ENCODE measurements around the gene WBP1.
A peak's percentile ranks its signal among the peaks of the same experiment; 100 is the strongest.
"Not testable (repeated sequence)": the region's sequence is repeated elsewhere in the genome, so short reads cannot be mapped to it uniquely, and the experiment has no call there.

Gene WBP1

GRCh38 chr2:74419345-74419744 is 38.9 kb upstream of the WBP1 start:
- Histone ChIP-seq H3K36me3 (ENCODE audit: low read depth) (peaks cover 10% of the 10 kb centered on the region), H3K4me3 (ENCODE audit: severe bottlenecking) (no peak overlapping the region), H3K27ac (ENCODE audit: poor library complexity, severe bottlenecking) (no peak overlapping the region), H3K27me3 (ENCODE audit: insufficient read depth, poor library complexity, severe bottlenecking) (no peaks in the 10 kb centered on the region), H3K9me3 (ENCODE audit: severe bottlenecking) (no peaks in the 10 kb centered on the region), H3K4me1 (ENCODE audit: insufficient read depth, poor library complexity, severe bottlenecking) (peaks cover 9% of the 10 kb centered on the region)
- no peak for TF ChIP-seq CTCF (IDR thresholded peaks at IDR 0.05; ENCODE audit: poor library complexity, severe bottlenecking)
- no peak for DNase-seq (ENCODE audit: low spot score)
- ATAC-seq (ENCODE audit: low read depth), result no peak

GRCh38 chr2:74420006-74420405 is 38.2 kb upstream of the WBP1 start:
- Histone ChIP-seq H3K4me3 (ENCODE audit: severe bottlenecking) (no peak overlapping the region), H3K36me3 (ENCODE audit: low read depth) (peaks cover 17% of the 10 kb centered on the region), H3K4me1 (ENCODE audit: insufficient read depth, poor library complexity, severe bottlenecking) (peaks cover 15% of the 10 kb centered on the region), H3K27me3 (ENCODE audit: insufficient read depth, poor library complexity, severe bottlenecking) (no peaks in the 10 kb centered on the region), H3K9me3 (ENCODE audit: severe bottlenecking) (no peaks in the 10 kb centered on the region), H3K27ac (ENCODE audit: poor library complexity, severe bottlenecking) (no peak overlapping the region)
- no peak for TF ChIP-seq CTCF (IDR thresholded peaks at IDR 0.05; ENCODE audit: poor library complexity, severe bottlenecking)
- no peak for ATAC-seq (ENCODE audit: low read depth)
- no peak for DNase-seq (ENCODE audit: low spot score)

GRCh38 chr2:74420443-74421103 is 37.7 kb upstream of the WBP1 start:
- peak overlapping the region; percentile 92 for H3K27ac ChIP-seq (ENCODE audit: poor library complexity, severe bottlenecking)
- not testable (repeated sequence) for DNase-seq (ENCODE audit: low spot score); H3K27me3 ChIP-seq (ENCODE audit: insufficient read depth, poor library complexity, severe bottlenecking); ATAC-seq (ENCODE audit: low read depth); H3K9me3 ChIP-seq (ENCODE audit: severe bottlenecking)
- peak overlapping the region; percentile 57 for H3K4me3 ChIP-seq (ENCODE audit: severe bottlenecking)
- peaks cover 21% of the 10 kb centered on the region for H3K4me1 ChIP-seq (ENCODE audit: insufficient read depth, poor library complexity, severe bottlenecking)
- H3K36me3 ChIP-seq (ENCODE audit: low read depth), result peaks cover 20% of the 10 kb centered on the region

- peaks cover 27% of the 10 kb centered on the region for H3K4me1 ChIP-seq (ENCODE audit: insufficient read depth, poor library complexity, severe bottlenecking)
- ATAC-seq (ENCODE audit: low read depth) (peak; percentile 60), DNase-seq (ENCODE audit: low spot score) (peak; percentile 88)
- no peaks in the 10 kb centered on the region for H3K27me3 ChIP-seq (ENCODE audit: insufficient read depth, poor library complexity, severe bottlenecking)
- peak within 1 kb of the TSS; percentile 57 for H3K4me3 ChIP-seq (ENCODE audit: severe bottlenecking)
- peaks cover 27% of the 10 kb centered on the region for H3K36me3 ChIP-seq (ENCODE audit: low read depth)
- H3K27ac ChIP-seq (ENCODE audit: poor library complexity, severe bottlenecking), result peak within 1 kb of the TSS; percentile 92
- H3K9me3 ChIP-seq (ENCODE audit: severe bottlenecking), result no peaks in the 10 kb centered on the region
- TF ChIP-seq CTCF (IDR thresholded peaks at IDR 0.05; ENCODE audit: poor library complexity, severe bottlenecking), result no peak
These were observed 36.9 kb upstream of the WBP1 start, which contains the start of the genes C2orf81 and WDR54 for GRCh38 chr2:74421221-74421870. Gene C2orf81 (minus strand): TSS chr2:74421619. CDS start chr2:74421560, 59 bp downstream. Gene WDR54 (plus strand): TSS chr2:74421730. CDS start chr2:74422154, 424 bp downstream.

GRCh38 chr2:74423231-74424095 is 34.8 kb upstream of the WBP1 start:
- Histone ChIP-seq H3K27ac (ENCODE audit: poor library complexity, severe bottlenecking) (peak overlapping the region; percentile 92), H3K4me1 (ENCODE audit: insufficient read depth, poor library complexity, severe bottlenecking) (peaks cover 27% of the 10 kb centered on the region), H3K27me3 (ENCODE audit: insufficient read depth, poor library complexity, severe bottlenecking) (no peaks in the 10 kb centered on the region), H3K9me3 (ENCODE audit: severe bottlenecking) (no peaks in the 10 kb centered on the region), H3K36me3 (ENCODE audit: low read depth) (peaks cover 47% of the 10 kb centered on the region), H3K4me3 (ENCODE audit: severe bottlenecking) (no peak overlapping the region)
- ATAC-seq (ENCODE audit: low read depth), result no peak
- DNase-seq (ENCODE audit: low spot score), result no peak
- TF ChIP-seq CTCF (IDR thresholded peaks at IDR 0.05; ENCODE audit: poor library complexity, severe bottlenecking), result no peak
